ENCODE results near the gene TMEM229B.

TMEM229B gene

GRCh38 chr14:67485501-67486095 lies 2.9 kb downstream of the TMEM229B start:
- no peak overlapping the region for H3K27ac ChIP-seq
- DNase-seq, result peak; percentile 5
- in situ Hi-C loops (cut with HindIII; ENCODE audit: low pct_ligation_motif_present, low sequenced_read_pairs), result no loop called here
- H3K4me3 ChIP-seq (ENCODE audit: low read depth, low read length), result no peak overlapping the region
- no peaks in the 10 kb centered on the region for H3K27me3 ChIP-seq (replicated peaks)
- H3K36me3 ChIP-seq (replicated peaks), result no peaks in the 10 kb centered on the region
- TF ChIP-seq CTCF (IDR thresholded peaks at IDR 0.05; ENCODE audit: low read depth, low read length, missing control alignments), result peak; percentile 2

- Histone ChIP-seq H3K36me3 (replicated peaks) (no peaks in the 10 kb centered on the region), H3K27ac (no peak overlapping the region), H3K27me3 (replicated peaks) (no peaks in the 10 kb centered on the region), H3K4me3 (ENCODE audit: low read depth, low read length) (no peak overlapping the region)
- in situ Hi-C loops (cut with HindIII; ENCODE audit: low pct_ligation_motif_present, low sequenced_read_pairs), result no loop called here
- no peak for TF ChIP-seq CTCF (IDR thresholded peaks at IDR 0.05; ENCODE audit: low read depth, low read length, missing control alignments)
- no peak for DNase-seq
These were observed 4.8 kb downstream of the TMEM229B start for GRCh38 chr14:67483579-67484285.

- Histone ChIP-seq H3K27ac (no peak overlapping the region), H3K4me3 (ENCODE audit: low read depth, low read length) (no peak overlapping the region), H3K27me3 (replicated peaks) (no peaks in the 10 kb centered on the region), H3K36me3 (replicated peaks) (no peaks in the 10 kb centered on the region)
- TF ChIP-seq CTCF (IDR thresholded peaks at IDR 0.05; ENCODE audit: low read depth, low read length, missing control alignments), result no peak
- in situ Hi-C loops (cut with HindIII; ENCODE audit: low pct_ligation_motif_present, low sequenced_read_pairs), result no loop called here
- no peak for DNase-seq
These were observed 6.0 kb downstream of the TMEM229B start for GRCh38 chr14:67482231-67483164.

- in situ Hi-C loops (cut with HindIII; ENCODE audit: low pct_ligation_motif_present, low sequenced_read_pairs), result no loop called here
- H3K36me3 ChIP-seq (replicated peaks), result no peaks in the 10 kb centered on the region
These were observed 8.5 kb downstream of the TMEM229B start for GRCh38 chr14:67480011-67480410.

GRCh38 chr14:67478800-67479084 lies 9.8 kb downstream of the TMEM229B start:
- Histone ChIP-seq H3K27ac (no peak overlapping the region), H3K4me3 (ENCODE audit: low read depth, low read length) (no peak overlapping the region), H3K27me3 (replicated peaks) (no peaks in the 10 kb centered on the region), H3K36me3 (replicated peaks) (no peaks in the 10 kb centered on the region)
- in situ Hi-C loops (cut with HindIII; ENCODE audit: low pct_ligation_motif_present, low sequenced_read_pairs), result no loop called here
- DNase-seq, result no peak
- TF ChIP-seq CTCF (IDR thresholded peaks at IDR 0.05; ENCODE audit: low read depth, low read length, missing control alignments), result no peak

More at GRCh38 chr14:67480011-67480410, 8.5 kb downstream of the TMEM229B start:
- no peak for TF ChIP-seq CTCF (IDR thresholded peaks at IDR 0.05; ENCODE audit: low read depth, low read length, missing control alignments)
- Histone ChIP-seq H3K27ac (no peak overlapping the region), H3K4me3 (ENCODE audit: low read depth, low read length) (no peak overlapping the region), H3K27me3 (replicated peaks) (no peaks in the 10 kb centered on the region)
- DNase-seq, result no peak
